Smooth muscle cell (in vitro differentiated cells): ENCODE data around the gene RPS6KC1. TPM values are rescaled to one million over a fixed set of nuclear protein-coding genes. Genes with fewer than 3 reads are reported as not detected.

Experiments
- DNase-seq: peaks from one replicate; lab custom pipeline; 2025; ENCODE audit not compliant: unreplicated experiment; lab: John Stamatoyannopoulos, UW
- H2AFZ ChIP-seq: fragments of 200-600 bp; sonication (generic); 2 replicates; pipeline ENCODE4 v1.6.0; 2016; ENCODE audit warnings: antibody characterized with exemption, low read depth, mild to moderate bottlenecking
- H3F3A ChIP-seq: fragments of 200-600 bp; sonication (generic); 2 replicates; pipeline ENCODE4 v1.6.0; 2017; ENCODE audit warnings: antibody characterized with exemption, low read depth
- H3K27ac ChIP-seq: fragments of 200-600 bp; sonication (generic); 2 replicates; pipeline ENCODE4 v1.5.1; 2016; ENCODE audit warnings: low read depth, mild to moderate bottlenecking
- H3K27me3 ChIP-seq: fragments of 200-600 bp; sonication (generic); 2 replicates; pipeline ENCODE4 v1.6.1; 2016; ENCODE audit warnings: low read depth, mild to moderate bottlenecking
- H3K36me3 ChIP-seq: fragments of 200-600 bp; sonication (generic); 2 replicates; pipeline ENCODE4 v1.5.1; 2016; ENCODE audit warnings: low read depth
- H3K4me1 ChIP-seq: fragments of 200-600 bp; sonication (generic); 2 replicates; pipeline ENCODE4 v1.5.1; 2016; ENCODE audit warnings: low read depth
- H3K4me2 ChIP-seq: fragments of 200-600 bp; sonication (generic); 2 replicates; pipeline ENCODE4 v1.6.0; 2016; ENCODE audit warnings: mild to moderate bottlenecking
- H3K4me3 ChIP-seq: fragments of 200-600 bp; sonication (generic); 2 replicates; pipeline ENCODE4 v1.5.1; 2016; ENCODE audit warnings: mild to moderate bottlenecking
- H3K79me2 ChIP-seq: fragments of 200-600 bp; sonication (generic); 2 replicates; pipeline ENCODE4 v1.6.0; 2016; ENCODE audit warnings: low read depth, mild to moderate bottlenecking
- H3K9ac ChIP-seq: fragments of 200-600 bp; sonication (generic); 2 replicates; pipeline ENCODE4 v1.6.0; 2016; ENCODE audit warnings: low read depth
- H3K9me3 ChIP-seq: fragments of 200-600 bp; sonication (generic); replicated peaks from 2 replicates; pipeline ENCODE4 v1.5.1; 2016; ENCODE audit warnings: low read depth
- H4K20me1 ChIP-seq: fragments of 200-600 bp; sonication (generic); 2 replicates; pipeline ENCODE4 v1.6.0; 2016; ENCODE audit warnings: low read depth
- WGBS: methylation state at CpG from one replicate; pipeline ENCODE4 v1.1.7; 2016; ENCODE audit warnings: low lambda C conversion rate; 5-methylcytosine and 5-hydroxymethylcytosine counted together
- polyA plus RNA-seq: library from polyadenylated mRNA; unstranded; fragments of >200 nt; fragmentation: Nextera tagmentation; extraction: Ambion mirVana; gene quantifications from 2 replicates; pipeline ENCODE4 v1.2.1, GENCODE V29; 2016
- total RNA-seq: library from RNA; depleted of rRNA; stranded (reverse); fragments of >200 nt; gene quantifications from 2 replicates; pipeline ENCODE4 v1.2.3, GENCODE V29; 2014
- TF ChIP-seq, protein P1 (sequence below): fragments of 200-600 bp; sonication (generic); IDR thresholded peaks from 2 replicates; pipeline ENCODE4 v1.5.1; 2017; ENCODE audit warnings: borderline replicate concordance, mild to moderate bottlenecking, antibody characterized with exemption; ENCODE audit not compliant: insufficient read depth, poor library complexity, severe bottlenecking

The RPS6KC1 gene
- total and polyA plus RNA-seq, 2 experiments from 2014 or later, result 17.6 to 30.8 TPM

DNA sequence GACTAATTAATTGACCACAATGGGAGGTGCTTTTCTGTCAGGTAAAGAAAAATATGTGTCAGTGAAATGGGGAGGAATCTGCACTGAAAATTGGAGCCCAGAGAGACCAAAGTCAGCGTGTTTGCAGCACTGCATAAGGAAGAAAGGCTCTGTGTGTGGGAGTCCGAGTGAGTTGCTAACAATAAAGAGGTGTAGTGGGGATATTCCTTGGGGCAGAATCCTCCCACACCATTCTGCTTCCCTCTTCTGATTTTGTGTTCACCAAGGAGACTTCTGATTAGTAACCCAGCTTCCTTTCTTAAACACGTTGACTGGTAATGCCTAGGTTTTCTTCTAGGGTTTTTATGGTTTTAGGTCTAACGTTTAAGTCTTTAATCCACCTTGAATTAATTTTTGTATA is 240.5 kb downstream of the RPS6KC1 start:
- no peak overlapping the region for H3K9ac ChIP-seq
- no peaks in the 10 kb centered on the region for H3K27me3 ChIP-seq
- H3K4me1 ChIP-seq, result no peaks in the 10 kb centered on the region
- no peaks in the 10 kb centered on the region for H3K36me3 ChIP-seq
- H3K27ac ChIP-seq, result no peak overlapping the region
- 90% methylated on average over 4 of the region's 4 CpGs for WGBS
- no peaks in the 10 kb centered on the region for H3K79me2 ChIP-seq
- TF ChIP-seq, protein P1, sequence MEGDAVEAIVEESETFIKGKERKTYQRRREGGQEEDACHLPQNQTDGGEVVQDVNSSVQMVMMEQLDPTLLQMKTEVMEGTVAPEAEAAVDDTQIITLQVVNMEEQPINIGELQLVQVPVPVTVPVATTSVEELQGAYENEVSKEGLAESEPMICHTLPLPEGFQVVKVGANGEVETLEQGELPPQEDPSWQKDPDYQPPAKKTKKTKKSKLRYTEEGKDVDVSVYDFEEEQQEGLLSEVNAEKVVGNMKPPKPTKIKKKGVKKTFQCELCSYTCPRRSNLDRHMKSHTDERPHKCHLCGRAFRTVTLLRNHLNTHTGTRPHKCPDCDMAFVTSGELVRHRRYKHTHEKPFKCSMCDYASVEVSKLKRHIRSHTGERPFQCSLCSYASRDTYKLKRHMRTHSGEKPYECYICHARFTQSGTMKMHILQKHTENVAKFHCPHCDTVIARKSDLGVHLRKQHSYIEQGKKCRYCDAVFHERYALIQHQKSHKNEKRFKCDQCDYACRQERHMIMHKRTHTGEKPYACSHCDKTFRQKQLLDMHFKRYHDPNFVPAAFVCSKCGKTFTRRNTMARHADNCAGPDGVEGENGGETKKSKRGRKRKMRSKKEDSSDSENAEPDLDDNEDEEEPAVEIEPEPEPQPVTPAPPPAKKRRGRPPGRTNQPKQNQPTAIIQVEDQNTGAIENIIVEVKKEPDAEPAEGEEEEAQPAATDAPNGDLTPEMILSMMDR, result no peak
- DNase-seq, result no peak
- H3K4me2 ChIP-seq, result no peak overlapping the region
- H3K4me3 ChIP-seq, result no peak overlapping the region
- H3K9me3 ChIP-seq, result no peaks in the 10 kb centered on the region
- H4K20me1 ChIP-seq, result no peaks in the 10 kb centered on the region
- H2AFZ ChIP-seq, result no peak overlapping the region
- H3F3A ChIP-seq, result no peaks in the 10 kb centered on the region

DNA sequence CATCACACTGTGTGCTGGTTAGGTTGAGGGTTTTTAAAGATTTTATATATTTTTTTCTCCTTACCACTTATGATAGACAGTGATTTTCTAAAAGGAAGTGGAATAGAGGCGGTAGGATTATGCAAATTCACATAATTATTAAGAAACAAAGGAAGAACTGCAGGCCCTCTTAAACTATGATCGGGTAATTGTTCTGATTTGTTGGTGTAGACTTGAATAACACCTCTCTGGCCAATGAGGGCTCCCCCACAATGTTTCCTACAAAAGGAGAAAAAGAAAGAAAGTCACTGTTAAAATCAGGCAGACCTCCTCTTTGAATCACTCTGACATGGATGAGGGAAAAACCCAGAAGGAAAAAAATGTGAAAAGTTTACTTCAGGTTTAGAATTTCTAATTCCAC is 241.6 kb downstream of the RPS6KC1 start:
- Histone ChIP-seq H3K4me1 (no peaks in the 10 kb centered on the region), H3K27ac (no peak overlapping the region), H3K27me3 (no peaks in the 10 kb centered on the region), H3K9ac (no peak overlapping the region), H3K4me2 (no peak overlapping the region), H3K9me3 (no peaks in the 10 kb centered on the region), H3K36me3 (no peaks in the 10 kb centered on the region), H4K20me1 (no peaks in the 10 kb centered on the region), H3F3A (no peaks in the 10 kb centered on the region), H2AFZ (no peak overlapping the region), H3K4me3 (no peak overlapping the region), H3K79me2 (no peaks in the 10 kb centered on the region)
- WGBS, result 89% methylated on average over 2 of the region's 2 CpGs
- no peak for DNase-seq
- TF ChIP-seq, protein P1, result no peak

- TF ChIP-seq, protein P1, result no peak
- no peaks in the 10 kb centered on the region for H3K27me3 ChIP-seq
- no peak overlapping the region for H3K9ac ChIP-seq
- no peaks in the 10 kb centered on the region for H3K36me3 ChIP-seq
- no peaks in the 10 kb centered on the region for H4K20me1 ChIP-seq
- H2AFZ ChIP-seq, result no peak overlapping the region
- no peak for DNase-seq
- H3K4me1 ChIP-seq, result no peaks in the 10 kb centered on the region
- H3K9me3 ChIP-seq, result no peaks in the 10 kb centered on the region
- WGBS, result 90% methylated on average over 1 of the region's 1 CpG
- no peaks in the 10 kb centered on the region for H3K79me2 ChIP-seq
- no peaks in the 10 kb centered on the region for H3F3A ChIP-seq
- no peak overlapping the region for H3K4me2 ChIP-seq
- H3K4me3 ChIP-seq, result no peak overlapping the region
- no peak overlapping the region for H3K27ac ChIP-seq
Observed at GRCh38 chr1:213295860-213296259, 244.8 kb downstream of the RPS6KC1 start.

GRCh38 chr1:213296558-213296957 is 245.5 kb downstream of the RPS6KC1 start:
- TF ChIP-seq, protein P1, result no peak
- Histone ChIP-seq H3F3A (no peaks in the 10 kb centered on the region), H3K79me2 (no peaks in the 10 kb centered on the region), H3K4me1 (no peaks in the 10 kb centered on the region), H3K9ac (no peak overlapping the region), H3K27ac (no peak overlapping the region), H2AFZ (no peak overlapping the region), H3K4me2 (no peak overlapping the region), H3K4me3 (no peak overlapping the region), H3K36me3 (no peaks in the 10 kb centered on the region), H3K27me3 (no peaks in the 10 kb centered on the region), H4K20me1 (no peaks in the 10 kb centered on the region), H3K9me3 (no peaks in the 10 kb centered on the region)
- no peak for DNase-seq
